H1 (cell line): ENCODE measurements around the gene ATG5. TPM values are rescaled to one million over a fixed set of nuclear protein-coding genes. Genes with fewer than 3 reads are reported as not detected.

Source experiments
- CBX5 ChIP-seq: fragments of 300-800, 300-1000 bp; sonication (generic); IDR thresholded peaks from 2 replicates; pipeline ENCODE4 v1.7.1; 2016; ENCODE audit warnings: antibody characterized with exemption, low read length, low read depth
- CHD7 ChIP-seq: fragments of 300-600 bp; sonication (generic); IDR thresholded peaks from 2 replicates; pipeline ENCODE4 v1.7.1; 2012; ENCODE audit warnings: low read length, moderate library complexity, mild to moderate bottlenecking, inconsistent platforms; ENCODE audit not compliant: insufficient replicate concordance
- HDAC2 ChIP-seq, 2 experiments: fragments of 300-600 bp in 1 of 2; sonication (generic) in 1 of 2; IDR thresholded peaks; 2 replicates each; pipeline ENCODE4 v1.6.1; 2011 to 2012; ENCODE audit warnings: low read depth in 2 of 2, low read length in 2 of 2, mild to moderate bottlenecking in 2 of 2, moderate library complexity in 2 of 2, borderline replicate concordance in 1 of 2, inconsistent platforms in 1 of 2
- SIX5 ChIP-seq: IDR thresholded peaks from 2 replicates; pipeline ENCODE4 v1.6.1; 2011; ENCODE audit warnings: mild to moderate bottlenecking, low read depth, low read length
- SP1 ChIP-seq: IDR thresholded peaks from 2 replicates; pipeline ENCODE4 v1.6.1; 2011; ENCODE audit warnings: low read depth, low read length
- polyA plus RNA-seq, 7 experiments: library from polyadenylated mRNA; depleted of rRNA in 3 of 7; stranded (reverse) in 5 of 7; unstranded in 2 of 7; fragments of >200 nt in 5 of 7; fragments of 200-250 nt in 2 of 7; gene quantifications; 1 replicate in 5 of 7; 2 replicates in 1 of 7; 4 replicates in 1 of 7; pipeline versions ENCODE4 v1.2.1 to v1.2.3, GENCODE V29; 2011 to 2013; ENCODE audit warnings: missing spikeins in 2 of 7, mixed read lengths in 2 of 7
- total RNA-seq: library from RNA; stranded (reverse); fragmentation: NEBNext Ultra II Directional; extraction: Animal tissue kit (Norgen Biotek cat#: 25700); gene quantifications from 2 replicates; pipeline ENCODE4 v1.2.1, GENCODE V29; 2021

Gene ATG5
- total and polyA plus RNA-seq, 2 of the 8 experiments (the other 6 are each of a cell fraction or from before 2014, with no cell fraction given): 18.2 to 39.0 TPM

- TF ChIP-seq CHD7 (no peak), CBX5 (no peak), SP1 (no peak), HDAC2 (IDR thresholded peaks at IDR 0.05; ENCODE audit: borderline replicate concordance in 1 of 2, low read depth in 2 of 2, low read length in 2 of 2) (no peak), SIX5 (no peak)
Observed at GRCh38 chr6:106257195-106257594, 68.4 kb downstream of the ATG5 start (continued).
